PFSK-1 (cell line): ENCODE results near the gene IQCM.

Experiments
- FOXP2 ChIP-seq: optimal IDR thresholded peaks from 2 replicates; pipeline ENCODE3; 2011; ENCODE audit warnings: borderline replicate concordance, control low read depth, inconsistent platforms; ENCODE audit not compliant: insufficient read depth; ENCODE audit errors: extremely low read length, extremely low read depth
- POLR2AphosphoS5 ChIP-seq: IDR thresholded peaks from 2 replicates; pipeline ENCODE4 v1.6.1; 2012; ENCODE audit warnings: low read depth, mild to moderate bottlenecking, control low read depth, low read length, moderate library complexity
- SIN3A ChIP-seq: IDR thresholded peaks from 2 replicates; pipeline ENCODE4 v1.6.1; 2012; ENCODE audit warnings: mild to moderate bottlenecking, low read length, moderate library complexity, borderline replicate concordance; ENCODE audit not compliant: insufficient read depth

GRCh38 chr4:149426461-149426860, 389.2 kb downstream of the IQCM start:
- TF ChIP-seq SIN3A (no peak), POLR2AphosphoS5 (no peak), FOXP2 (no peak)
